H1 (cell line): Measurements from ENCODE around the gene FKBP1A. TPM values are rescaled to one million over a fixed set of nuclear protein-coding genes. Genes with fewer than 3 reads are reported as not detected.

Source experiments
- CTCF ChIA-PET: fragments of 300-600 bp; sonication (Branson Sonifier 250); formaldehyde crosslinking; loops from one replicate; lab custom pipeline; 2021; ENCODE audit not compliant: partially characterized antibody; lab: Charles Lee
- POLR2A ChIA-PET: fragments of 300-600 bp; sonication (Branson Sonifier 250); formaldehyde crosslinking; loops from one replicate; lab custom pipeline; 2021; ENCODE audit warnings: inconsistent platforms; ENCODE audit not compliant: partially characterized antibody; lab: Charles Lee
- DNase-seq, 2 experiments: peaks; one replicate each; pipeline versions ENCODE4 v3.0.0 to v3.0.0-alpha.2; 2010 to 2022; ENCODE audit warnings: low spot score in 2 of 2, low read depth in 1 of 2, mixed read lengths in 1 of 2
- FAIRE-seq: peaks from 2 replicates; lab custom pipeline; 2011; peaks lifted over from hg19 to GRCh38; lab: Jason Lieb, UNC
- H2AFZ ChIP-seq: 2 replicates; pipeline ENCODE4 v1.8.1; 2012; ENCODE audit warnings: low read length, inconsistent platforms
- H2AK5ac ChIP-seq: 2 replicates; pipeline ENCODE4 v1.6.1; 2013; ENCODE audit warnings: low read depth, low read length
- H2BK120ac ChIP-seq: replicated peaks from 2 replicates; pipeline ENCODE3; 2013; ENCODE audit warnings: low read depth, low read length, inconsistent platforms
- H2BK12ac ChIP-seq: 2 replicates; pipeline ENCODE4 v1.6.1; 2013; ENCODE audit warnings: low read depth, low read length
- H2BK15ac ChIP-seq: 2 replicates; pipeline ENCODE4 v1.6.1; 2013; ENCODE audit warnings: low read length
- H2BK20ac ChIP-seq: 2 replicates; pipeline ENCODE4 v1.6.1; 2013; ENCODE audit warnings: low read length
- H2BK5ac ChIP-seq: 2 replicates; pipeline ENCODE4 v1.6.1; 2013; ENCODE audit warnings: low read depth, low read length
- H3K14ac ChIP-seq: 2 replicates; pipeline ENCODE4 v1.6.1; 2013; ENCODE audit warnings: inconsistent platforms; ENCODE audit not compliant: insufficient read length
- H3K18ac ChIP-seq: 2 replicates; pipeline ENCODE4 v1.6.1; 2013; ENCODE audit warnings: low read length; ENCODE audit errors: extremely low read depth
- H3K23ac ChIP-seq: 2 replicates; pipeline ENCODE4 v1.6.1; 2013; ENCODE audit warnings: inconsistent platforms; ENCODE audit not compliant: insufficient read length
- H3K23me2 ChIP-seq: 2 replicates; pipeline ENCODE4 v1.6.1; 2013; ENCODE audit warnings: low read depth, low read length
- H3K27ac ChIP-seq: 2 replicates; pipeline ENCODE4 v1.6.1; 2011; ENCODE audit warnings: low read depth, low read length, inconsistent platforms
- H3K27me3 ChIP-seq, 4 experiments: replicated peaks in 1 of 4; 1 replicate in 1 of 4; 2 replicates in 3 of 4; pipeline versions ENCODE4 v1.6.1 to v1.8.1; 2011 to 2013; ENCODE audit warnings: low read length in 3 of 4, mild to moderate bottlenecking in 3 of 4, inconsistent platforms in 2 of 4, mixed read lengths in 2 of 4, moderate library complexity in 1 of 4; ENCODE audit not compliant: control insufficient read depth in 3 of 4, insufficient read depth in 3 of 4; ENCODE audit errors: extremely low read depth in 1 of 4
- H3K36me3 ChIP-seq, 4 experiments: 2 replicates each; pipeline versions ENCODE4 v1.6.1 to v1.8.1; 2011 to 2013; ENCODE audit warnings: mild to moderate bottlenecking in 4 of 4, low read length in 3 of 4, moderate library complexity in 2 of 4, control low read depth in 1 of 4, inconsistent platforms in 1 of 4; ENCODE audit not compliant: insufficient read depth in 4 of 4, control insufficient read depth in 2 of 4
- H3K4ac ChIP-seq: replicated peaks from 2 replicates; pipeline ENCODE3; 2013; ENCODE audit warnings: low read length, low read depth, mixed read lengths, inconsistent platforms; ENCODE audit not compliant: insufficient read length
- H3K4me1 ChIP-seq, 4 experiments: replicated peaks in 1 of 4; 1 replicate in 1 of 4; 2 replicates in 3 of 4; pipeline versions ENCODE4 v1.6.1 to v1.8.1; 2011 to 2013; ENCODE audit warnings: low read length in 3 of 4, inconsistent platforms in 2 of 4, mixed read lengths in 1 of 4; ENCODE audit not compliant: insufficient read depth in 4 of 4, control insufficient read depth in 3 of 4
- H3K4me2 ChIP-seq, 2 experiments: 2 replicates each; pipeline versions ENCODE4 v1.6.1 to v1.8.1; 2011 to 2013; ENCODE audit warnings: low read depth in 2 of 2, low read length in 2 of 2, control low read depth in 1 of 2, inconsistent platforms in 1 of 2, mild to moderate bottlenecking in 1 of 2; ENCODE audit not compliant: insufficient read depth in 1 of 2
- H3K4me3 ChIP-seq, 4 experiments: fragments of 200-600, 300-600 bp in 1 of 4; sonication (generic), shearing (Covaris generic), sonication (Bioruptor Twin) in 1 of 4; 2 replicates each; pipeline versions ENCODE4 v1.5.1 to v1.8.1; 2011 to 2016; ENCODE audit warnings: low read length in 4 of 4, low read depth in 3 of 4, control low read depth in 2 of 4, inconsistent platforms in 2 of 4, mild to moderate bottlenecking in 2 of 4, mixed read lengths in 1 of 4, moderate library complexity in 1 of 4; ENCODE audit not compliant: insufficient read depth in 2 of 4; ENCODE audit errors: extremely low read depth in 1 of 4
- H3K56ac ChIP-seq: replicated peaks from 2 replicates; pipeline ENCODE3; 2013; ENCODE audit warnings: low read depth, mild to moderate bottlenecking, mixed read lengths, low read length, inconsistent platforms; ENCODE audit not compliant: insufficient read length
- H3K79me1 ChIP-seq: 2 replicates; pipeline ENCODE4 v1.6.1; 2013; ENCODE audit warnings: low read depth, low read length, control low read depth
- H3K79me2 ChIP-seq, 2 experiments: 2 replicates each; pipeline versions ENCODE4 v1.6.1 to v1.8.1; 2012 to 2013; ENCODE audit warnings: low read length in 2 of 2, mild to moderate bottlenecking in 2 of 2, inconsistent platforms in 1 of 2; ENCODE audit not compliant: insufficient read depth in 2 of 2, control insufficient read depth in 1 of 2
- H3K9ac ChIP-seq, 4 experiments: replicated peaks in 1 of 4; 1 replicate in 1 of 4; 2 replicates in 3 of 4; pipeline versions ENCODE4 v1.6.1 to v1.8.1; 2011 to 2013; ENCODE audit warnings: low read depth in 3 of 4, low read length in 3 of 4, control low read depth in 2 of 4, mild to moderate bottlenecking in 2 of 4, moderate library complexity in 2 of 4, inconsistent platforms in 1 of 4; ENCODE audit errors: extremely low read depth in 1 of 4
- H3K9me3 ChIP-seq, 2 experiments: 2 replicates each; pipeline versions ENCODE4 v1.6.1 to v1.8.1; 2012 to 2013; ENCODE audit warnings: mild to moderate bottlenecking in 2 of 2, moderate library complexity in 2 of 2, control low read depth in 1 of 2, inconsistent platforms in 1 of 2, low read depth in 1 of 2, low read length in 1 of 2, mixed read lengths in 1 of 2; ENCODE audit not compliant: insufficient read depth in 2 of 2
- H4K20me1 ChIP-seq, 2 experiments: replicated peaks in 1 of 2; 2 replicates each; pipeline versions ENCODE3 to v1.8.1; 2011 to 2013; ENCODE audit warnings: inconsistent platforms in 2 of 2, low read length in 2 of 2, mild to moderate bottlenecking in 1 of 2; ENCODE audit not compliant: insufficient read depth in 2 of 2, control insufficient read depth in 1 of 2
- H4K5ac ChIP-seq: 2 replicates; pipeline ENCODE4 v1.6.1; 2013; ENCODE audit warnings: low read length, low read depth, mixed read lengths, inconsistent platforms; ENCODE audit not compliant: insufficient read length
- H4K8ac ChIP-seq: 2 replicates; pipeline ENCODE4 v1.8.0; 2013; ENCODE audit warnings: mild to moderate bottlenecking, moderate library complexity, low read length, inconsistent platforms; ENCODE audit not compliant: insufficient read depth; ENCODE audit errors: extremely low read depth
- H4K91ac ChIP-seq: replicated peaks from 2 replicates; pipeline ENCODE3; 2013; ENCODE audit warnings: low read length, mixed read lengths, inconsistent platforms; ENCODE audit not compliant: insufficient read length
- CEBPB ChIP-seq: IDR thresholded peaks from 2 replicates; pipeline ENCODE4 v1.6.1; 2012; ENCODE audit warnings: low read depth, low read length
- CHD2 ChIP-seq: IDR thresholded peaks from 2 replicates; pipeline ENCODE4 v1.6.1; 2012; ENCODE audit warnings: low read length, improper control_type of control experiment
- CREB1 ChIP-seq: IDR thresholded peaks from 2 replicates; pipeline ENCODE4 v1.6.1; 2012; ENCODE audit warnings: inconsistent platforms
- CTCF ChIP-seq, 3 experiments: IDR thresholded peaks; 1 replicate in 2 of 3; 2 replicates in 1 of 3; pipeline versions ENCODE4 v1.5.1 to v1.6.1; 2011; ENCODE audit warnings: low read length in 3 of 3, mild to moderate bottlenecking in 3 of 3, inconsistent platforms in 2 of 3, low read depth in 1 of 3, moderate library complexity in 1 of 3; ENCODE audit not compliant: insufficient read depth in 1 of 3; ENCODE audit errors: control extremely low read depth in 1 of 3
- NRF1 ChIP-seq: IDR thresholded peaks from 2 replicates; pipeline ENCODE4 v1.6.1; 2011; ENCODE audit warnings: mild to moderate bottlenecking, low read depth, low read length, improper control_type of control experiment
- PHF8 ChIP-seq: fragments of 200-600 bp; sonication (generic); conservative IDR thresholded peaks from 2 replicates; pipeline ENCODE4 v1.7.1; 2012; ENCODE audit warnings: low read depth, mild to moderate bottlenecking, inconsistent platforms, low read length, moderate library complexity
- SP2 ChIP-seq: IDR thresholded peaks from 2 replicates; pipeline ENCODE4 v1.6.1; 2012; ENCODE audit warnings: mild to moderate bottlenecking, low read length, inconsistent platforms
- WGBS, 2 experiments: shearing (Covaris generic) in 1 of 2; methylation state at CpG; one replicate each; pipeline versions ENCODE4 v1.1.6 to v1.1.7; 2013 to 2015; ENCODE audit warnings: low lambda C conversion rate in 2 of 2, mixed read lengths in 2 of 2, inconsistent platforms in 1 of 2, low coverage in 1 of 2, missing lambda C conversion rate in 1 of 2; ENCODE audit not compliant: insufficient replicate concordance in 2 of 2, insufficient coverage in 1 of 2, insufficient read length in 1 of 2; ENCODE audit errors: extremely low coverage in 1 of 2, missing lambda C conversion rate in 1 of 2; 5-methylcytosine and 5-hydroxymethylcytosine counted together
- polyA plus RNA-seq, 7 experiments: library from polyadenylated mRNA; depleted of rRNA in 3 of 7; stranded (reverse) in 5 of 7; unstranded in 2 of 7; fragments of >200 nt in 5 of 7; fragments of 200-250 nt in 2 of 7; gene quantifications; 1 replicate in 5 of 7; 2 replicates in 1 of 7; 4 replicates in 1 of 7; pipeline versions ENCODE4 v1.2.1 to v1.2.3, GENCODE V29; 2011 to 2013; ENCODE audit warnings: missing spikeins in 2 of 7, mixed read lengths in 2 of 7
- total RNA-seq: library from RNA; stranded (reverse); fragmentation: NEBNext Ultra II Directional; extraction: Animal tissue kit (Norgen Biotek cat#: 25700); gene quantifications from 2 replicates; pipeline ENCODE4 v1.2.1, GENCODE V29; 2021
- TF ChIP-seq, protein P1 (sequence below): IDR thresholded peaks from 2 replicates; pipeline ENCODE4 v1.6.1; 2011; ENCODE audit warnings: low read depth, mild to moderate bottlenecking, low read length; ENCODE audit not compliant: insufficient read depth

The FKBP1A gene
- total and polyA plus RNA-seq, 2 of the 8 experiments (the other 6 are each of a cell fraction or from before 2014, with no cell fraction given), result 250 to 685 TPM

DNA sequence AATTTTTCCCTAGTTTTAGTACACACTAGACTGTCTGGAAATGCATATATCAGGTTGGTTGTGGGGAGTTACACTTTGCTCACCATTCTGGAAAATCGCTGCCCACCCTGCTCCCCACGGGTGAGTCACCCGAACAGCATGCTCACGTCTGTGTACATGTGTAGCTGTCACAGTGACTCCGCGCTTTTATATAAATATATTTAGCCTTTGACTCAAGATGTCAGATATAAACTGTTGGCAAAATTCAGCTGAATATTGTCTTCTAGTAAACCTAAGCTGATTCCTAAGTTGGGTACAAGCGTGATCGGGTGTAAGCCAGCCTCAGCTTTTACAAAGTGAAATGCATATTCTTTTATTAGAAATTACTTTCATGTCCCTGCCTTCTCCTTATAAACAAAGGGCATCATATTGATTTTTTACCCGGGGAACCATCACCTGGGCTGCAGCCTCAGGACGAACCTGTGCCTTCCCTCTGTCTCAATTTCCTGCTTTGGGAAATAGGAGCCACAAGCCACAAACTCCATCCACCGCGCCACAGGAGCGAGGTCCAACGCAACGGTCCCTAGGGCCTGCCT is 68.2 kb downstream of the FKBP1A start:
- Histone ChIP-seq H2BK12ac (peak overlapping the region; percentile 88), H2BK20ac (no peak overlapping the region), H3K79me2 (peaks cover 18 to 44% of the 10 kb centered on the region in 2 experiments), H2BK15ac (no peak overlapping the region), H2AK5ac (no peak overlapping the region; the same call in 1 of the 2 replicates), H3K9me3 (no peaks in the 10 kb centered on the region), H3K36me3 (0 out of 8 replicates have a peak, but pooled peaks cover 0 to 3% (median 0%) of the 10 kb centered on the region in 4 experiments), H3K9ac (peak overlapping the region in 3 of 4 experiments; percentile 72 to 96 (median 96); a peak in 5 of 7 replicates), H3K23ac (no peak overlapping the region), H3K18ac (peak overlapping the region; percentile 25; the same call in 1 of the 2 replicates), H4K8ac (peak overlapping the region; percentile 88; the same call in 1 of the 2 replicates), H4K5ac (no peak overlapping the region), H2BK120ac (no peak overlapping the region), H3K4me1 (peaks cover 2 to 13% (median 5%) of the 10 kb centered on the region in 4 experiments; a peak in 6 of 7 replicates), H3K14ac (no peak overlapping the region), H4K20me1 (peaks cover 4 to 25% of the 10 kb centered on the region in 2 experiments), H3K4me3 (peak overlapping the region; percentile 88 to 94 (median 93); a peak in 7 of 8 replicates), H3K23me2 (peaks cover 10% of the 10 kb centered on the region), H3K4me2 (peak overlapping the region; percentile 77 to 98), H3K56ac (no peak overlapping the region), H4K91ac (no peak overlapping the region), H3K4ac (no peak overlapping the region), H2BK5ac (peak overlapping the region; percentile 79; the same call in 1 of the 2 replicates), H2AFZ (peak overlapping the region; percentile 94), H3K27ac (peak overlapping the region; percentile 95), H3K27me3 (no peaks in the 10 kb centered on the region), H3K79me1 (peaks cover 26% of the 10 kb centered on the region)
- DNase-seq, result peak in 1 of 2 experiments; percentile 19
- ChIA-PET POLR2A (interaction anchor here (1.0 to 6.5 kb wide), 6 partner anchors 19 to 67 kb away, joined by 3 to 34 read pairs (median 5); no protein-coding TSS in a partner anchor), CTCF (interaction anchor here (0.7 to 3.6 kb wide), 4 partner anchors 12 to 142 kb away, joined by 3 to 28 read pairs (median 3); no protein-coding TSS in a partner anchor)
- no peak for FAIRE-seq
- 47% methylated on average over 15 of the region's 15 CpGs; no CpG with 5 or more reads in 1 of the 2 experiments for WGBS, 2 experiments
- TF ChIP-seq CHD2 (no peak), CREB1 (no peak), SP2 (no peak), NRF1 (no peak), CEBPB (no peak), CTCF (IDR thresholded peaks at IDR 0.05; ENCODE audit: control extremely low read depth in 1 of 3, insufficient read depth in 1 of 3, low read depth in 1 of 3, low read length in 3 of 3) (no peak), PHF8 (no peak)
- TF ChIP-seq, protein P1, sequence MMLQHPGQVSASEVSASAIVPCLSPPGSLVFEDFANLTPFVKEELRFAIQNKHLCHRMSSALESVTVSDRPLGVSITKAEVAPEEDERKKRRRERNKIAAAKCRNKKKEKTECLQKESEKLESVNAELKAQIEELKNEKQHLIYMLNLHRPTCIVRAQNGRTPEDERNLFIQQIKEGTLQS, result no peak
